VCaP (cell line): ENCODE data around the gene AK8.

ENCODE experiments used
- H3K27ac ChIP-seq: fragments of 450-650 bp; 2 replicates; pipeline ENCODE4 v1.5.1; 2017
- TF ChIP-seq, protein P1 (sequence below): fragments of 450-650 bp; conservative IDR thresholded peaks from 2 replicates; pipeline ENCODE4 v1.5.1; 2017; ENCODE audit warnings: mild to moderate bottlenecking, moderate library complexity

The AK8 gene

DNA sequence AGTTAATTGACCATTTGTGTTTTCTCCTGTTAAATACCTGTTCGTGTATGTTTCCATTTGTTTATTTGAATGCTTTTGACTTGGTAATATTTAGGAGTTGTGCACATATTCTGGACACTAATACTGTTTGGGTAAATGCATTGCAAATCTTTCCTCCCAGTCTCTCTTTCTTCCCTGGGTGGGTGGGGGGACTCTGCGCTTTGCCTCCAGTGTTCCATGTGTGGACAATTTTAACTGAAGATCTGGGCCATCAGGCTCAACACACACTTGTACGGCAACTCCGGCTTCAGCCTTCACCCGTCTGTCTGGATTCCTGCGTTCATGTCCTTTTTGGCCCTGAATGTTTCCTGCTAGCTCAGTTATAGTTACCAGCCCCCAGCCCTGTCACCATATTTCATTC, 167.8 kb downstream of the AK8 start:
- no peak overlapping the region for H3K27ac ChIP-seq
- TF ChIP-seq, protein P1, sequence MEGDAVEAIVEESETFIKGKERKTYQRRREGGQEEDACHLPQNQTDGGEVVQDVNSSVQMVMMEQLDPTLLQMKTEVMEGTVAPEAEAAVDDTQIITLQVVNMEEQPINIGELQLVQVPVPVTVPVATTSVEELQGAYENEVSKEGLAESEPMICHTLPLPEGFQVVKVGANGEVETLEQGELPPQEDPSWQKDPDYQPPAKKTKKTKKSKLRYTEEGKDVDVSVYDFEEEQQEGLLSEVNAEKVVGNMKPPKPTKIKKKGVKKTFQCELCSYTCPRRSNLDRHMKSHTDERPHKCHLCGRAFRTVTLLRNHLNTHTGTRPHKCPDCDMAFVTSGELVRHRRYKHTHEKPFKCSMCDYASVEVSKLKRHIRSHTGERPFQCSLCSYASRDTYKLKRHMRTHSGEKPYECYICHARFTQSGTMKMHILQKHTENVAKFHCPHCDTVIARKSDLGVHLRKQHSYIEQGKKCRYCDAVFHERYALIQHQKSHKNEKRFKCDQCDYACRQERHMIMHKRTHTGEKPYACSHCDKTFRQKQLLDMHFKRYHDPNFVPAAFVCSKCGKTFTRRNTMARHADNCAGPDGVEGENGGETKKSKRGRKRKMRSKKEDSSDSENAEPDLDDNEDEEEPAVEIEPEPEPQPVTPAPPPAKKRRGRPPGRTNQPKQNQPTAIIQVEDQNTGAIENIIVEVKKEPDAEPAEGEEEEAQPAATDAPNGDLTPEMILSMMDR: no peak

- H3K27ac ChIP-seq: no peak overlapping the region
- TF ChIP-seq, protein P1: no peak
Observed at GRCh38 chr9:132708769-132709430, 169.2 kb downstream of the AK8 start.

DNA sequence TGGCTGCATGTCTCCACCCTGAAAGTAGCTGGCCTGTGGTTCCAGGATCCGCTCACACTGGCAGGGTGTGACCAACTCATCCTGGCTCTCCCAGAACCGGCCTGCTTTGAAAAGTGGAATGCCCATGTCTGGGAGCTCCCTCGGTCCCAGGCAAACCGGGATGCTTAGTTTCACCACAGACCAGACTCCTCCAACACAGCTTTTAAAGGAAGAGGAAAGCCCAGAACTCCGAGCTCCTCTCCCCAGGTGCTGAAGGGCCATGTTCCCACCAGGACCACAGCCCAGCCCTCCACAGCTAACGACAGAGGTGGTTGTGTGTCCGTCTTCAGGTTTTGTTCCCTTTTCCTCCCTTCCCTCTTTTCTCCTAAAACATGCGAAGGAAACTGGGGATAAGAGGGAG, 169.8 kb downstream of the AK8 start:
- TF ChIP-seq, protein P1: no peak
- H3K27ac ChIP-seq: no peak overlapping the region

- H3K27ac ChIP-seq: peak overlapping the region; percentile 74
- TF ChIP-seq, protein P1: no peak
Observed at GRCh38 chr9:132703336-132703735, 174.7 kb downstream of the AK8 start.

DNA sequence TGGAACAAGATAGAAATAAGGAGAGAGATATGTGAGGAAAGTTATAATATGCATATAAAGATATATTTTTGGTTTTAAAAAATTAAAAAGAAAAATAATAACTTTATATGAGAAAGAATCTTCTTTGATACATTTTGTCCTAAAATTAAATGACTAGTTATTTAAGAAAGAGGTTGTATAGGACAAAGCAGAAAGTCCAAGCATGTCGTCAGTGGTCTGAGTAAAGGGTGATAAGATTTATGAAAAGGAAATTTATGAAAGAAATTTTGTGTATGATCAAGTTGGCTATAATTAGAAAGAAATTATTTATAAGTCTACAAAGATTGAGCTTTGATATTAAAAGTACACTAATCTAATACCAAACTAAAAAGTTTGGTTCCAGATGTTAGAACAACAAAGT, 175.8 kb downstream of the AK8 start:
- H3K27ac ChIP-seq: peak overlapping the region; percentile 74
- TF ChIP-seq, protein P1: no peak

GRCh38 chr9:132699956-132700355, 178.1 kb downstream of the AK8 start:
- TF ChIP-seq, protein P1: no peak

GRCh38 chr9:132698989-132699388, 179.1 kb downstream of the AK8 start:
- TF ChIP-seq, protein P1: no peak
- H3K27ac ChIP-seq: peak overlapping the region; percentile 68

More at GRCh38 chr9:132699956-132700355, 178.1 kb downstream of the AK8 start:
- peak overlapping the region; percentile 68 for H3K27ac ChIP-seq
